Middle frontal gyrus (tissue), 1 donor: ENCODE measurements around the gene SERPINB6.
"Not testable (repeated sequence)": the region's sequence is repeated elsewhere in the genome, so short reads cannot be mapped to it uniquely, and the experiment has no call there.

Source experiments
- DNase-seq: peaks from one replicate; pipeline ENCODE4 v3.0.0-alpha.2; 2015; ENCODE audit warnings: low spot score; ENCODE audit errors: extremely low spot score

SERPINB6 gene

GRCh38 chr6:2977799-2978590, 6.6 kb upstream of the SERPINB6 start:
- no peak for DNase-seq

GRCh38 chr6:2977290-2977689, 5.9 kb upstream of the SERPINB6 start:
- no peak for DNase-seq

- DNase-seq: no peak
Observed at GRCh38 chr6:2976571-2977085, 5.3 kb upstream of the SERPINB6 start.

GRCh38 chr6:2976060-2976459, 4.7 kb upstream of the SERPINB6 start:
- no peak for DNase-seq

- DNase-seq: no peak
Observed at GRCh38 chr6:2973676-2974075, 2.3 kb upstream of the SERPINB6 start.

- not testable (repeated sequence) for DNase-seq
Observed at GRCh38 chr6:2973180-2973579, 1.8 kb upstream of the SERPINB6 start.

GRCh38 chr6:2972685-2973084, 1.3 kb upstream of the SERPINB6 start:
- not testable (repeated sequence) for DNase-seq

GRCh38 chr6:2972219-2972487, 786 bp upstream of the SERPINB6 start:
- DNase-seq: not testable (repeated sequence)

GRCh38 chr6:2970753-2971419, 481 bp downstream of the SERPINB6 start:
- DNase-seq: peak; percentile 51

- DNase-seq: no peak
Observed at GRCh38 chr6:2970034-2970685, 1.2 kb downstream of the SERPINB6 start.

- DNase-seq: no peak
Observed at GRCh38 chr6:2969549-2969948, 1.8 kb downstream of the SERPINB6 start.

GRCh38 chr6:2968600-2969135, 2.7 kb downstream of the SERPINB6 start:
- DNase-seq: no peak

- DNase-seq: no peak
Observed at GRCh38 chr6:2967936-2968335, 3.4 kb downstream of the SERPINB6 start.

- DNase-seq: no peak
Observed at GRCh38 chr6:2966347-2966746, 5.0 kb downstream of the SERPINB6 start.

GRCh38 chr6:2964793-2965505, 6.4 kb downstream of the SERPINB6 start:
- DNase-seq: no peak

- DNase-seq: no peak
Observed at GRCh38 chr6:2963756-2964155, 7.6 kb downstream of the SERPINB6 start.

- no peak for DNase-seq
Observed at GRCh38 chr6:2962636-2963035, 8.7 kb downstream of the SERPINB6 start.

- no peak for DNase-seq
Observed at GRCh38 chr6:2962004-2962403, 9.4 kb downstream of the SERPINB6 start.

GRCh38 chr6:2961506-2961905, 9.9 kb downstream of the SERPINB6 start:
- no peak for DNase-seq

- no peak for DNase-seq
Observed at GRCh38 chr6:2960935-2961334, 10.4 kb downstream of the SERPINB6 start.

- no peak for DNase-seq
Observed at GRCh38 chr6:2959909-2960719, 11.3 kb downstream of the SERPINB6 start.
